Liver (tissue), 9 donors: ENCODE data around the gene ARHGDIA. TPM values are rescaled to one million over a fixed set of nuclear protein-coding genes. Genes with fewer than 3 reads are reported as not detected.

ENCODE experiments used
- DNase-seq: peaks from one replicate; pipeline ENCODE4 v3.0.0-alpha.2; 2017; ENCODE audit warnings: low spot score
- H3K27ac ChIP-seq, 2 donors: one replicate each; pipeline ENCODE4 v1.7.0; 2013; ENCODE audit warnings: inconsistent platforms in 2 of 2, low read length in 2 of 2, control low read depth in 1 of 2, low read depth in 1 of 2, mild to moderate bottlenecking in 1 of 2
- H3K27me3 ChIP-seq, 4 donors: one replicate each; pipeline versions ENCODE4 v1.6.1 to v1.7.0; 2013; ENCODE audit warnings: low read length in 3 of 4, inconsistent platforms in 1 of 4, mild to moderate bottlenecking in 1 of 4, moderate library complexity in 1 of 4; ENCODE audit not compliant: control insufficient read depth in 4 of 4, insufficient read depth in 4 of 4
- H3K36me3 ChIP-seq, 4 donors: one replicate each; pipeline versions ENCODE4 v1.6.1 to v1.7.0; 2013; ENCODE audit warnings: low read length in 3 of 4, mild to moderate bottlenecking in 3 of 4, low read depth in 1 of 4, moderate library complexity in 1 of 4; ENCODE audit not compliant: control insufficient read depth in 4 of 4, insufficient read depth in 3 of 4
- H3K4me1 ChIP-seq, 4 donors: one replicate each; pipeline versions ENCODE4 v1.6.1 to v1.7.0; 2013; ENCODE audit warnings: low read length in 3 of 4, mild to moderate bottlenecking in 3 of 4, moderate library complexity in 1 of 4; ENCODE audit not compliant: control insufficient read depth in 4 of 4, insufficient read depth in 4 of 4
- H3K4me3 ChIP-seq, 3 donors: one replicate each; pipeline versions ENCODE4 v1.6.1 to v1.7.0; 2013; ENCODE audit warnings: low read length in 3 of 3, control low read depth in 1 of 3, low read depth in 1 of 3, mild to moderate bottlenecking in 1 of 3
- H3K9ac ChIP-seq, 2 donors: one replicate each; pipeline ENCODE4 v1.7.0; 2013; ENCODE audit warnings: low read length in 2 of 2, mild to moderate bottlenecking in 2 of 2, moderate library complexity in 2 of 2, control low read depth in 1 of 2, low read depth in 1 of 2
- H3K9me3 ChIP-seq, 4 donors: one replicate each; pipeline versions ENCODE4 v1.6.1 to v1.7.0; 2013; ENCODE audit warnings: low read length in 3 of 4; ENCODE audit not compliant: control insufficient read depth in 4 of 4
- CTCF ChIP-seq: fragments of 150-350 bp; IDR thresholded peaks from 2 replicates; pipeline ENCODE4 v1.5.1; 2017; ENCODE audit warnings: improper control_type of control experiment, low read depth, low read length; ENCODE audit not compliant: missing input control
- EGR1 ChIP-seq, 2 donors: IDR thresholded peaks; 2 replicates each; pipeline ENCODE4 v1.6.1; 2016 to 2018; ENCODE audit warnings: antibody characterized with exemption in 2 of 2, low read depth in 2 of 2
- FOXA1 ChIP-seq: IDR thresholded peaks from 2 replicates; pipeline ENCODE4 v1.6.1; 2016; ENCODE audit warnings: antibody characterized with exemption
- FOXA2 ChIP-seq: IDR thresholded peaks from 2 replicates; pipeline ENCODE4 v1.6.1; 2016; ENCODE audit warnings: antibody characterized with exemption
- GABPA ChIP-seq, 2 donors: IDR thresholded peaks in 1 of 2; conservative IDR thresholded peaks in 1 of 2; 2 replicates each; pipeline ENCODE4 v1.6.1; 2016; ENCODE audit warnings: antibody characterized with exemption in 2 of 2, mild to moderate bottlenecking in 1 of 2, moderate library complexity in 1 of 2
- HNF4A ChIP-seq, 2 donors: conservative IDR thresholded peaks; 2 replicates each; pipeline ENCODE4 v1.6.1; 2016; ENCODE audit warnings: antibody characterized with exemption in 2 of 2, mild to moderate bottlenecking in 2 of 2
- MAX ChIP-seq: IDR thresholded peaks from 2 replicates; pipeline ENCODE4 v1.6.1; 2016; ENCODE audit warnings: antibody characterized with exemption
- NR2F2 ChIP-seq: IDR thresholded peaks from 2 replicates; pipeline ENCODE4 v1.6.1; 2016; ENCODE audit warnings: antibody characterized with exemption
- RAD21 ChIP-seq, 2 donors: IDR thresholded peaks; 2 replicates each; pipeline ENCODE4 v1.6.1; 2016; ENCODE audit warnings: antibody characterized with exemption in 2 of 2, mild to moderate bottlenecking in 2 of 2
- RXRA ChIP-seq, 2 donors: IDR thresholded peaks; 2 replicates each; pipeline ENCODE4 v1.6.1; 2017 to 2018; ENCODE audit warnings: antibody characterized with exemption in 2 of 2, mild to moderate bottlenecking in 1 of 2
- TAF1 ChIP-seq: conservative IDR thresholded peaks from 2 replicates; pipeline ENCODE4 v1.6.1; 2016; ENCODE audit warnings: antibody characterized with exemption, mild to moderate bottlenecking
- ZBTB33 ChIP-seq: IDR thresholded peaks from 2 replicates; pipeline ENCODE4 v1.6.1; 2016; ENCODE audit warnings: antibody characterized with exemption
- WGBS: extraction: QIAGEN DNeasy Blood & Tissue Kit; methylation state at CpG from one replicate; pipeline ENCODE4 v1.1.7; 2013; 5-methylcytosine and 5-hydroxymethylcytosine counted together
- polyA plus RNA-seq, 2 donors: library from polyadenylated mRNA; stranded (reverse) in 1 of 2; unstranded in 1 of 2; fragments of 200-250 nt in 1 of 2; fragments of >200 nt in 1 of 2; fragmentation: Nextera tagmentation in 1 of 2; extraction: Ambion mirVana in 1 of 2; gene quantifications; one replicate each; pipeline versions ENCODE4 v1.2.1 to v1.2.3, GENCODE V29; 2013 to 2015
- total RNA-seq, 2 donors: library from RNA; depleted of rRNA; stranded (reverse); fragments of >200 nt; gene quantifications; one replicate each; pipeline ENCODE4 v1.2.3, GENCODE V29; 2014
- TF ChIP-seq, protein P1 (sequence below): IDR thresholded peaks from 2 replicates; pipeline ENCODE4 v1.6.1; 2016; ENCODE audit warnings: antibody characterized with exemption, mild to moderate bottlenecking
- donor health status: healthy.
- donor health status: healthy.
- donor health status: healthy.
- donor health status: healthy.
- donor health status: healthy.

ARHGDIA gene
- total and polyA plus RNA-seq, 4 donors = 35.5 to 142 (median 75.3) TPM

DNA sequence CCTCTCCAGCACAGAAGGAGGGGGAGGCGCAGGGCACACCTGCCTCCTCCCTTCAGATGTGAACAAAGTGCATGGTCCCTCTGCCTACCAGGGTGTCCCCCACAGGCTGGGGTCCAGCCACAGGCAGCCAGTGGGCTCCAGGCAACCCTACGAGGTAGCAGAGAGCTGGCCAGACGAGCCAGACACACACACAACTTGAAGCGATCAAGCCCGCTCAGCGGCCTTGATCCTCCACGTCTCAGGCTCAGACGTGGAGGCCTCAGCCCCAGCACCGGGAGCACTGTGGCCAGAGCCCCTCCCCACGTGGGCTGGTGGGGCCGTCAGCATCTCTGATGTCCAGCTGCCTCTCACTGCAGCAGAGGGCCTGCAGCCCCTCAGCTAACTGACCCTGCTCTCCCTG is 46.5 kb downstream of the ARHGDIA start:
- no peak overlapping the region for H3K4me3 ChIP-seq
- WGBS = 92% methylated on average over 11 of the region's 11 CpGs
- H3K9ac ChIP-seq = no peak overlapping the region
- H3K36me3 ChIP-seq = peaks cover 0 to 5% (median 0%) of the 10 kb centered on the region in 4 donors
- H3K27ac ChIP-seq = no peak overlapping the region
- H3K4me1 ChIP-seq = peaks cover 8 to 22% (median 16%) of the 10 kb centered on the region in 4 donors
- H3K27me3 ChIP-seq = no peaks in the 10 kb centered on the region
- DNase-seq = no peak
- no peak for TF ChIP-seq FOXA1
- no peak for TF ChIP-seq RAD21 (IDR thresholded peaks at IDR 0.05)
- TF ChIP-seq NR2F2 = no peak
- no peak for TF ChIP-seq EGR1 (IDR thresholded peaks at IDR 0.05; ENCODE audit: low read depth in 2 of 2)
- TF ChIP-seq RXRA (IDR thresholded peaks at IDR 0.05) = no peak
- TF ChIP-seq ZBTB33 = no peak
- no peak for TF ChIP-seq TAF1
- H3K9me3 ChIP-seq = no peaks in the 10 kb centered on the region

DNA sequence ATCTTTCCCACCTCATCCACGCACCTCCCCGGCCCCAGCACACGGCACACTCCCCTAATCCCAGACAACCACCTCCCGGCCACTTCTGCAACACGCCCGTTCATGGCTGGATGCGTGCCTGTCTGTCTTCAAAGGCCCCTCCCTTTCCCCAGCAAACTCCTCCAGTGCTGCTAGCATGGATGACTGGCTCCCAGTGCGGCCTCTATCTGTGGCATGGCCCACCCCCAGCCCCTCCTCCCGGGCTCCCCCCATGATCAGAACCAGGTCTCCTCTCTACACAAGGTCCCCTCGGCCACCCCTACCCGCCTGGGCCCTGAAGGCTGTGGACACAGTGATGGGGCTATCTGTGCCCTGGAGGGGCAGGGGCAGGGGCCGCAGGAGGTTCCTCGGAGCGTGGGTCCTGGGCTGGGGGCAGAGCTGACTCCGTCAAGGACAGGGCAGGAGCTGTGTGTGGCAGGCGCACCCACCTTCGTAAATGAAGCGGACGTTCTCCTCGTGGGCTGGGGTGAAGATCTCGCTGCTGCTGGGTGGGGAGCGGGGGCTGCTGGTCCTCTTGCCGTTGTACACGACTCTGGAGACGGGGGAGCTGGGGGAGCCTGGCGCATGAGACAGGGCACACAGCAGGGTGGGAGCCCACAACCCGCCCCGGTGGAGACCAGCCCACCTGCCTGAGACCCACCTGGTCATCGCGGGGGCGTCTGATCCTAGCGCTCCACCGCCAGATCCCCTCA is 47.2 kb downstream of the ARHGDIA start:
- Histone ChIP-seq H3K9ac (no peak overlapping the region), H3K4me1 (peaks cover 8 to 22% (median 16%) of the 10 kb centered on the region in 4 donors), H3K9me3 (no peaks in the 10 kb centered on the region), H3K4me3 (no peak overlapping the region), H3K36me3 (peaks cover 0 to 5% (median 0%) of the 10 kb centered on the region in 4 donors), H3K27ac (no peak overlapping the region), H3K27me3 (no peaks in the 10 kb centered on the region)
- TF ChIP-seq NR2F2 (no peak), MAX (no peak), ZBTB33 (no peak), FOXA1 (no peak), CTCF (no peak), GABPA (IDR thresholded peaks at IDR 0.05 in 1 of 2, conservative IDR thresholded peaks at IDR 0.05 in 1 of 2) (no peak), FOXA2 (no peak), HNF4A (conservative IDR thresholded peaks at IDR 0.05) (no peak), EGR1 (IDR thresholded peaks at IDR 0.05; ENCODE audit: low read depth in 2 of 2) (no peak)
- TF ChIP-seq, protein P1, sequence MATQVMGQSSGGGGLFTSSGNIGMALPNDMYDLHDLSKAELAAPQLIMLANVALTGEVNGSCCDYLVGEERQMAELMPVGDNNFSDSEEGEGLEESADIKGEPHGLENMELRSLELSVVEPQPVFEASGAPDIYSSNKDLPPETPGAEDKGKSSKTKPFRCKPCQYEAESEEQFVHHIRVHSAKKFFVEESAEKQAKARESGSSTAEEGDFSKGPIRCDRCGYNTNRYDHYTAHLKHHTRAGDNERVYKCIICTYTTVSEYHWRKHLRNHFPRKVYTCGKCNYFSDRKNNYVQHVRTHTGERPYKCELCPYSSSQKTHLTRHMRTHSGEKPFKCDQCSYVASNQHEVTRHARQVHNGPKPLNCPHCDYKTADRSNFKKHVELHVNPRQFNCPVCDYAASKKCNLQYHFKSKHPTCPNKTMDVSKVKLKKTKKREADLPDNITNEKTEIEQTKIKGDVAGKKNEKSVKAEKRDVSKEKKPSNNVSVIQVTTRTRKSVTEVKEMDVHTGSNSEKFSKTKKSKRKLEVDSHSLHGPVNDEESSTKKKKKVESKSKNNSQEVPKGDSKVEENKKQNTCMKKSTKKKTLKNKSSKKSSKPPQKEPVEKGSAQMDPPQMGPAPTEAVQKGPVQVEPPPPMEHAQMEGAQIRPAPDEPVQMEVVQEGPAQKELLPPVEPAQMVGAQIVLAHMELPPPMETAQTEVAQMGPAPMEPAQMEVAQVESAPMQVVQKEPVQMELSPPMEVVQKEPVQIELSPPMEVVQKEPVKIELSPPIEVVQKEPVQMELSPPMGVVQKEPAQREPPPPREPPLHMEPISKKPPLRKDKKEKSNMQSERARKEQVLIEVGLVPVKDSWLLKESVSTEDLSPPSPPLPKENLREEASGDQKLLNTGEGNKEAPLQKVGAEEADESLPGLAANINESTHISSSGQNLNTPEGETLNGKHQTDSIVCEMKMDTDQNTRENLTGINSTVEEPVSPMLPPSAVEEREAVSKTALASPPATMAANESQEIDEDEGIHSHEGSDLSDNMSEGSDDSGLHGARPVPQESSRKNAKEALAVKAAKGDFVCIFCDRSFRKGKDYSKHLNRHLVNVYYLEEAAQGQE = no peak
- WGBS = 96% methylated on average over 33 of the region's 33 CpGs
- no peak for DNase-seq
